Ovary (tissue), 9 donors: Measurements from ENCODE around the gene RTP5. TPM values are rescaled to one million over a fixed set of nuclear protein-coding genes. Genes with fewer than 3 reads are reported as not detected.

ENCODE experiments used
- DNase-seq, 5 donors: peaks; one replicate each; pipeline ENCODE4 v3.0.0-alpha.2; 2019 to 2020
- H3K27ac ChIP-seq, 2 donors: fragments of 200-600 bp; one replicate each; pipeline versions ENCODE4 v1.5.1 to v1.8.0; 2019 to 2022
- H3K27me3 ChIP-seq: fragments of 200-600 bp; one replicate; pipeline ENCODE4 v1.8.0; 2022
- H3K36me3 ChIP-seq: fragments of 200-600 bp; sonication (generic); one replicate; pipeline ENCODE4 v1.5.1; 2019
- H3K4me1 ChIP-seq: one replicate; pipeline ENCODE4 v1.8.1; 2013; ENCODE audit warnings: mild to moderate bottlenecking, moderate library complexity; ENCODE audit not compliant: insufficient read depth
- H3K4me3 ChIP-seq: fragments of 200-600 bp; sonication (generic); one replicate; pipeline ENCODE4 v1.5.1; 2017
- H3K9me3 ChIP-seq, 2 donors: fragments of 200-600 bp in 1 of 2; sonication (generic) in 1 of 2; one replicate each; pipeline versions ENCODE4 v1.5.1 to v1.8.1; 2013 to 2019; ENCODE audit warnings: mild to moderate bottlenecking in 1 of 2, moderate library complexity in 1 of 2
- CTCF ChIP-seq, 3 donors: fragments of 450-650 bp in 2 of 3; fragments of 200-600 bp in 1 of 3; IDR thresholded peaks; one replicate each; pipeline versions ENCODE4 v1.5.1 to v1.8.0; 2016 to 2022; ENCODE audit warnings: antibody characterized with exemption in 3 of 3, mild to moderate bottlenecking in 1 of 3
- EP300 ChIP-seq: sonication (generic); formaldehyde crosslinking; IDR thresholded peaks from one replicate; pipeline ENCODE4 v1.6.1; 2017; ENCODE audit warnings: antibody characterized with exemption
- POLR2A ChIP-seq: fragments of 450-650 bp; IDR thresholded peaks from one replicate; pipeline ENCODE4 v1.6.1; 2017; ENCODE audit warnings: antibody characterized with exemption, mild to moderate bottlenecking, moderate library complexity
- WGBS, 3 donors: extraction: QIAGEN DNeasy Blood & Tissue Kit in 1 of 3; methylation state at CpG; one replicate each; pipeline versions ENCODE4 v1.1.5 to v1.1.7; 2013 to 2017; 5-methylcytosine and 5-hydroxymethylcytosine counted together
- intact Hi-C, 4 donors: fragments of 100-400 bp; cut with DNase I; formaldehyde crosslinking; loops; one replicate each; pipeline versions ENCODE4 v1.11.0 to v1.15.1; 2022 to 2023
- polyA plus RNA-seq, 2 donors: library from polyadenylated mRNA; stranded (reverse); fragments of 200-250 nt in 1 of 2; fragments of 350-450 nt in 1 of 2; fragmentation: Illumina TruSeq in 1 of 2; extraction: RNeasy Lipid Tissue Mini Kit (QIAGEN cat#74804) in 1 of 2; gene quantifications; one replicate each; pipeline ENCODE4 v1.2.3, GENCODE V29; 2013 to 2014
- total RNA-seq, 7 donors: library from RNA; depleted of rRNA in 2 of 7; stranded (reverse); fragments of >200 nt in 2 of 7; fragmentation: NEBNext Ultra II Directional in 3 of 7; extraction: Animal tissue kit (Norgen Biotek cat#: 25700) in 3 of 7; gene quantifications; one replicate each; pipeline versions ENCODE4 v1.1.0 to v1.2.4, GENCODE V29; 2016 to 2023
- donor health status: DM: no; HTN: no; CAD: no; lungs with moderate emphysema.
- donor health status: DM: no; HTN: no; CAD: no.
- donor health status: Bipolar disorder and iron deficiency.
- donor health status: DM: yes; HTN: yes; CAD: no.
- donor health status: DM: no; HTN: no; CAD: no.
- donor health status: DM: yes; HTN: yes; CAD: no.

Gene RTP5
- total and polyA plus RNA-seq, 9 donors: 0.10 TPM; not detected in 8

DNA sequence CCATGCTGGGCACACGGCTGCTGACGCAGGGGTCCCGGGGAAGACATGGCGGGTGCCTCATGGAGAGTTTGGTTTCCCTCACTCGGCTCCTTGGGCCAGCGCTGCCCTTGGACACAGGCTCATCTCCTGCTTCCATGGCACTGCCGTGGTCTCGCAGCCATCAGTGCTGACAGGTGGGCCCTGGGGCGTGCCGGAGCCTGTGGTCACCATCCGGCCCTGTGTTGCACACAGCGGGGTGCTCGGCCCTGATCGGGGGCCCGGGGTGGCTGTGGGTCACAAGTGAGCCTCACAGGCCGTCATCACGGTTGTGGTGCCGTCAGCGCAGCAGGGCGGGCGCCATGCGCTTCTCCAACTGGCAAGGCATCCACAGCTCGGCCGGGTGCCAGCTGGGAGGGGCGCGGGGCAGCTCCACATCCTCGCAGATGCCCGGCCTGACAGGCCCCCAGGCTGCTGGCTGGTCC is 582 bp downstream of the RTP5 start:
- Histone ChIP-seq H3K36me3 (no peaks in the 10 kb centered on the region), H3K27me3 (peaks cover 3% of the 10 kb centered on the region), H3K27ac (no peak overlapping the region), H3K9me3 (no peaks in the 10 kb centered on the region), H3K4me3 (no peak overlapping the region), H3K4me1 (no peaks in the 10 kb centered on the region)
- TF ChIP-seq POLR2A: no peak
- no peak for TF ChIP-seq EP300
- TF ChIP-seq CTCF (IDR thresholded peaks at IDR 0.05): no peak
- intact Hi-C loops: loop anchor here in 3 of 4 donors (10.0 kb wide), 2 partner anchors 115 to 135 kb away; partner anchors contain the start of gene D2HGDH (in 2 of the 3)
- WGBS, 3 donors: 87 to 92% (median 87%) methylated on average over 20 to 28 of the region's 28 CpGs
- DNase-seq: no peak

DNA sequence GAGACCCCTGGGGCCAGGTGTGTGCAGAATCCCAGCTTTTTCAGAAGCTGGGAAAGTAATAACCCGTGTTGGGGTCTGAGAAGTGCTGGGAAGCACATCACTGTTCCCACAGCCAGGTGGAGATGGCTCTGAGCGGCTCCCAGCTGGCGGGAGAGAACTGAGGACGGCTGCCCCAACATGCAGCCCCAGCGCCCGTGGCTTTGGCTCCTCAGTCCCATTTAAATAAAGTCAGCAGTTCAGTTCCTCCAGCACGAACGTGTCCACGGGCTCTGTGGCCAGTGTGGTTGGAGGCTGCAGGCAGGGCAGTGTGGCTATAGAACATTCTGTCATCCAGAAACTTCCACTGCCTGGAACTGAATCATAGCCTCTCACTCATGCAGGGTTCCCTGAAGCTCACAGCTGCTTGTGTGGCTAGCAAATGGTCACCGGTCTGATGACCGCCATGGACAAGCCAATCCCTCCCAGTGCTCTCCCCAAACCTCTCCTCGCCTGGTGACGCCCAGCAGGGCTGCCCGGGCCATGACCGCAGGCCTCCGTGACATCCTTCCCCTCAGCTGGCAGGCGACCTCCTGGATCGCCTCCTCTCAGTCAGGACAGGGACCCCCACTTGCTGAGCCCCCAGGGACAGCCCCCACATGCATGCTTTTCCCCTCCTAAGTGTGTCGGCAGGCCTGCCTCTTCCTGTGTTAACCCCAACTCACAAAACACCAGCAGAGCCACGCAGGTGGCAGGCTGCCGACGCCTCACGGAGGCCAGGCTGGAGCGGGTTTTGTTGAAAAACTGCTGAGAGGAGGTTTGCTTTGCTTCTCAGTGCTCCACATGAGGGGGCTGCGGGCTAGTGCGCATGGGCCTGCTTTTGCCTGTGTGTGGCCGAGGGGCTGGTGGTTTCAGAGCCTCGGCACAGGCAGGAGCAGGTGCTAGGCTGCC is 1.3 kb downstream of the RTP5 start:
- H3K9me3 ChIP-seq: no peaks in the 10 kb centered on the region
- 55 to 60% (median 56%) methylated on average over 28 of the region's 28 CpGs for WGBS, 3 donors
- intact Hi-C loops: loop anchor here in 3 of 4 donors (10.0 kb wide), 2 partner anchors 116 to 136 kb away; partner anchors contain the start of gene D2HGDH (in 2 of the 3)
- H3K27ac ChIP-seq: no peak overlapping the region
- no peaks in the 10 kb centered on the region for H3K4me1 ChIP-seq
- no peak for DNase-seq
- H3K4me3 ChIP-seq: no peak overlapping the region
- peaks cover 3% of the 10 kb centered on the region for H3K27me3 ChIP-seq
- no peak for TF ChIP-seq POLR2A
- no peak for TF ChIP-seq EP300
- no peak for TF ChIP-seq CTCF (IDR thresholded peaks at IDR 0.05)
- no peaks in the 10 kb centered on the region for H3K36me3 ChIP-seq

GRCh38 chr2:241871538-241872312 is 2.2 kb downstream of the RTP5 start:
- peaks cover 3% of the 10 kb centered on the region for H3K27me3 ChIP-seq
- no peak for DNase-seq
- H3K9me3 ChIP-seq: no peaks in the 10 kb centered on the region
- intact Hi-C loops: loop anchor here in 3 of 4 donors (10.0 kb wide), 2 partner anchors 117 to 137 kb away; partner anchors contain the start of gene D2HGDH (in 2 of the 3)
- H3K4me3 ChIP-seq: no peak overlapping the region
- H3K27ac ChIP-seq: no peak overlapping the region
- WGBS, 3 donors: 82 to 90% (median 85%) methylated on average over 38 of the region's 38 CpGs
- no peaks in the 10 kb centered on the region for H3K4me1 ChIP-seq
- TF ChIP-seq POLR2A: no peak
- no peak for TF ChIP-seq EP300
- no peak for TF ChIP-seq CTCF (IDR thresholded peaks at IDR 0.05)
- no peaks in the 10 kb centered on the region for H3K36me3 ChIP-seq

- WGBS, 3 donors: 85 to 87% (median 86%) methylated on average over 15 of the region's 15 CpGs
- Histone ChIP-seq H3K4me3 (no peak overlapping the region), H3K36me3 (no peaks in the 10 kb centered on the region), H3K9me3 (no peaks in the 10 kb centered on the region), H3K27me3 (peaks cover 2% of the 10 kb centered on the region), H3K27ac (no peak overlapping the region), H3K4me1 (no peaks in the 10 kb centered on the region)
- intact Hi-C loops: loop anchor here in 3 of 4 donors (10.0 kb wide), 2 partner anchors 117 to 137 kb away; partner anchors contain the start of gene D2HGDH (in 2 of the 3)
- no peak for DNase-seq
- no peak for TF ChIP-seq POLR2A
- no peak for TF ChIP-seq EP300
- TF ChIP-seq CTCF (IDR thresholded peaks at IDR 0.05): no peak
These were observed 2.7 kb downstream of the RTP5 start for GRCh38 chr2:241872313-241872642.
